IMR-90 (cell line): Measurements from ENCODE around the gene EFCAB10. TPM values are rescaled to one million over a fixed set of nuclear protein-coding genes. Genes with fewer than 3 reads are reported as not detected.

Source experiments
- ATAC-seq: fragments of 200-7000 bp; cut with Tn5 transposase; 2 replicates; pipeline ENCODE4 v1.9.1; 2020; ENCODE audit warnings: low read depth, mild to moderate bottlenecking, moderate library complexity
- BruUV-seq: library from RNA; stranded (reverse); fragments of 400-500 nt; replicated peaks from 2 replicates; lab custom pipeline; 2021; lab: Mats Ljungman, UMichigan
- CTCF ChIA-PET: fragments of 300-600 bp; formaldehyde crosslinking; extraction: SDS; loops from one replicate; lab custom pipeline; 2021; ENCODE audit warnings: antibody characterized with exemption; lab: Yijun Ruan, JAX
- POLR2A ChIA-PET: fragments of 300-600 bp; sonication (Branson Sonifier 250); formaldehyde crosslinking; loops from one replicate; lab custom pipeline; 2022; ENCODE audit warnings: antibody characterized with exemption; ENCODE audit not compliant: unreplicated experiment; lab: Charles Lee
- DNase-seq: peaks from one replicate; pipeline ENCODE4 v3.0.0; 2013
- H2AFZ ChIP-seq: replicated peaks from 2 replicates; pipeline ENCODE3; 2013; ENCODE audit warnings: low read length, mild to moderate bottlenecking; ENCODE audit not compliant: poor library complexity
- H2AK5ac ChIP-seq: 2 replicates; pipeline ENCODE4 v1.6.1; 2013; ENCODE audit warnings: low read depth, low read length, inconsistent platforms
- H2AK9ac ChIP-seq: replicated peaks from 2 replicates; pipeline ENCODE3; 2013; ENCODE audit warnings: mild to moderate bottlenecking, low read depth, low read length, moderate library complexity; ENCODE audit not compliant: poor library complexity
- H2BK120ac ChIP-seq: 2 replicates; pipeline ENCODE4 v1.6.1; 2013; ENCODE audit warnings: low read depth, low read length, inconsistent platforms
- H2BK15ac ChIP-seq: 3 replicates; pipeline ENCODE4 v1.6.1; 2013; ENCODE audit warnings: low read depth, low read length, inconsistent platforms
- H2BK20ac ChIP-seq: 2 replicates; pipeline ENCODE4 v1.6.1; 2013; ENCODE audit warnings: low read depth, mild to moderate bottlenecking, inconsistent platforms, low read length, moderate library complexity
- H2BK5ac ChIP-seq: 2 replicates; pipeline ENCODE4 v1.6.1; 2013; ENCODE audit warnings: mild to moderate bottlenecking, low read depth, low read length, inconsistent platforms; ENCODE audit not compliant: poor library complexity, severe bottlenecking
- H3K14ac ChIP-seq: replicated peaks from 2 replicates; pipeline ENCODE4 v1.6.1; 2013; ENCODE audit warnings: low read depth, low read length, inconsistent platforms
- H3K18ac ChIP-seq: 2 replicates; pipeline ENCODE4 v1.6.1; 2013; ENCODE audit warnings: low read depth, low read length, control low read depth
- H3K23ac ChIP-seq: 2 replicates; pipeline ENCODE4 v1.6.1; 2013; ENCODE audit warnings: low read depth, low read length, inconsistent platforms
- H3K27ac ChIP-seq: 2 replicates; pipeline ENCODE4 v1.5.1; 2013; ENCODE audit warnings: mild to moderate bottlenecking, control low read depth, low read length; ENCODE audit not compliant: insufficient read depth
- H3K27me3 ChIP-seq: 2 replicates; pipeline ENCODE4 v1.6.1; 2013; ENCODE audit warnings: low read length; ENCODE audit not compliant: control insufficient read depth, insufficient read depth
- H3K36me3 ChIP-seq: 2 replicates; pipeline ENCODE4 v1.6.1; 2013; ENCODE audit warnings: low read length, mixed read lengths; ENCODE audit not compliant: control insufficient read depth, insufficient read depth
- H3K4ac ChIP-seq: 2 replicates; pipeline ENCODE4 v1.6.1; 2013; ENCODE audit warnings: low read depth, low read length, inconsistent platforms
- H3K4me1 ChIP-seq: 2 replicates; pipeline ENCODE4 v1.6.1; 2013; ENCODE audit warnings: low read length, mixed read lengths; ENCODE audit not compliant: control insufficient read depth, insufficient read depth
- H3K4me2 ChIP-seq: 2 replicates; pipeline ENCODE4 v1.6.1; 2013; ENCODE audit warnings: low read depth, mild to moderate bottlenecking, control low read depth, low read length, moderate library complexity
- H3K4me3 ChIP-seq: 2 replicates; pipeline ENCODE4 v1.5.1; 2013; ENCODE audit warnings: low read depth, mild to moderate bottlenecking, control low read depth, low read length, moderate library complexity; ENCODE audit not compliant: insufficient read depth
- H3K56ac ChIP-seq: 2 replicates; pipeline ENCODE4 v1.6.1; 2013; ENCODE audit warnings: low read length, inconsistent platforms; ENCODE audit not compliant: insufficient read depth; ENCODE audit errors: extremely low read depth
- H3K79me1 ChIP-seq, 2 experiments: 2 replicates each; pipeline ENCODE4 v1.6.1; 2013; ENCODE audit warnings: low read length in 2 of 2, inconsistent platforms in 1 of 2, low read depth in 1 of 2
- H3K9ac ChIP-seq: 2 replicates; pipeline ENCODE4 v1.6.1; 2013; ENCODE audit warnings: low read depth, low read length, control low read depth
- H3K9me1 ChIP-seq: 2 replicates; pipeline ENCODE4 v1.6.1; 2013; ENCODE audit warnings: low read length, inconsistent platforms; ENCODE audit not compliant: insufficient read depth
- H3K9me3 ChIP-seq: 2 replicates; pipeline ENCODE4 v1.6.1; 2013; ENCODE audit warnings: low read length; ENCODE audit not compliant: control insufficient read depth, insufficient read depth
- H4K20me1 ChIP-seq: 2 replicates; pipeline ENCODE4 v1.6.1; 2013; ENCODE audit warnings: low read length, inconsistent platforms; ENCODE audit not compliant: insufficient read depth
- H4K5ac ChIP-seq: 2 replicates; pipeline ENCODE4 v1.6.1; 2013; ENCODE audit warnings: mild to moderate bottlenecking, low read depth, low read length, control low read depth
- H4K8ac ChIP-seq, 2 experiments: 2 replicates each; pipeline ENCODE4 v1.6.1; 2013; ENCODE audit warnings: low read depth in 2 of 2, low read length in 2 of 2, control low read depth in 1 of 2, inconsistent platforms in 1 of 2
- H4K91ac ChIP-seq: 2 replicates; pipeline ENCODE4 v1.6.1; 2013; ENCODE audit warnings: low read depth, low read length, inconsistent platforms; ENCODE audit not compliant: insufficient read depth
- CEBPB ChIP-seq: IDR thresholded peaks from 2 replicates; pipeline ENCODE4 v1.6.1; 2012; ENCODE audit warnings: low read depth, low read length, improper control_type of control experiment
- CHD1 ChIP-seq: IDR thresholded peaks from 2 replicates; pipeline ENCODE4 v1.6.1; 2012; ENCODE audit warnings: low read depth, low read length, improper control_type of control experiment
- CTCF ChIP-seq: conservative IDR thresholded peaks from 2 replicates; pipeline ENCODE4 v1.5.1; 2012; ENCODE audit warnings: mild to moderate bottlenecking, low read depth, low read length, improper control_type of control experiment
- ELK1 ChIP-seq: fragments of 150-350 bp; IDR thresholded peaks from 2 replicates; pipeline ENCODE4 v1.6.1; 2016; ENCODE audit warnings: low read depth, mild to moderate bottlenecking, low read length, moderate library complexity, borderline replicate concordance
- FOS ChIP-seq: fragments of 150-350 bp; IDR thresholded peaks from 2 replicates; pipeline ENCODE4 v1.6.1; 2016; ENCODE audit warnings: low read depth, low read length
- MAFK ChIP-seq: IDR thresholded peaks from 2 replicates; pipeline ENCODE4 v1.6.1; 2012; ENCODE audit warnings: low read depth, low read length, improper control_type of control experiment
- MAZ ChIP-seq: IDR thresholded peaks from 2 replicates; pipeline ENCODE4 v1.6.1; 2012; ENCODE audit warnings: low read depth, mild to moderate bottlenecking, low read length, improper control_type of control experiment, moderate library complexity, borderline replicate concordance
- MXI1 ChIP-seq: IDR thresholded peaks from 2 replicates; pipeline ENCODE4 v1.6.1; 2012; ENCODE audit warnings: low read depth, mild to moderate bottlenecking, low read length, moderate library complexity, borderline replicate concordance
- NFE2L2 ChIP-seq: fragments of 150-350 bp; IDR thresholded peaks from 2 replicates; pipeline ENCODE4 v1.6.1; 2016; ENCODE audit warnings: low read depth, mild to moderate bottlenecking, low read length
- POLR2A ChIP-seq: IDR thresholded peaks from 2 replicates; pipeline ENCODE4 v1.6.1; 2012; ENCODE audit warnings: mild to moderate bottlenecking, low read depth, low read length
- RAD21 ChIP-seq: IDR thresholded peaks from 2 replicates; pipeline ENCODE4 v1.6.1; 2012; ENCODE audit warnings: low read length, improper control_type of control experiment
- RCOR1 ChIP-seq: IDR thresholded peaks from 2 replicates; pipeline ENCODE4 v1.6.1; 2012; ENCODE audit warnings: mild to moderate bottlenecking, low read length, improper control_type of control experiment; ENCODE audit not compliant: insufficient replicate concordance
- RFX5 ChIP-seq: IDR thresholded peaks from 2 replicates; pipeline ENCODE4 v1.8.0; 2012; ENCODE audit warnings: low read depth, mild to moderate bottlenecking, low read length, moderate library complexity
- SMC3 ChIP-seq: fragments of 150-350 bp; IDR thresholded peaks from 2 replicates; pipeline ENCODE4 v1.6.1; 2016; ENCODE audit warnings: low read depth, mild to moderate bottlenecking, antibody characterized with exemption, low read length, moderate library complexity
- USF2 ChIP-seq: fragments of 150-350 bp; IDR thresholded peaks from 2 replicates; pipeline ENCODE4 v1.6.1; 2017; ENCODE audit warnings: mild to moderate bottlenecking, antibody characterized with exemption, low read length, low read depth
- WGBS, 2 experiments: methylation state at CpG; one replicate each; pipeline versions ENCODE4 v1.1.5 to v1.1.7; 2013; ENCODE audit warnings: missing lambda C conversion rate in 2 of 2; ENCODE audit not compliant: insufficient read length in 1 of 2; ENCODE audit errors: extremely low coverage in 2 of 2; 5-methylcytosine and 5-hydroxymethylcytosine counted together
- dilution Hi-C: fragments of 300-500 bp; cut with HindIII; formaldehyde crosslinking; loops from one replicate; pipeline ENCODE4 v1.14.3; 2018; ENCODE audit warnings: low sequenced_read_pairs; ENCODE audit not compliant: unreplicated experiment
- in situ Hi-C: fragments of 300-500 bp; cut with MboI; formaldehyde crosslinking; loops from 3 replicates; pipeline ENCODE4 v1.14.3; 2019; ENCODE audit warnings: low sequenced_read_pairs, inconsistent platforms, mixed read lengths
- intact Hi-C: fragments of 100-400 bp; cut with micrococcal nuclease; formaldehyde crosslinking; loops from 2 replicates; pipeline ENCODE4 v1.10.0; 2022
- polyA plus RNA-seq, 3 experiments: library from polyadenylated mRNA; depleted of rRNA; stranded (reverse); fragments of >200 nt; gene quantifications; 2 replicates each; pipeline ENCODE4 v1.2.3, GENCODE V29; 2012; ENCODE audit warnings: low replicate concordance in 1 of 3
- total RNA-seq: library from RNA; depleted of rRNA; stranded (reverse); fragments of >200 nt; gene quantifications from 2 replicates; pipeline ENCODE4 v1.2.3, GENCODE V29; 2012

EFCAB10 gene
- total and polyA plus RNA-seq, 2 of the 4 experiments (the other 2 are of a cell fraction): not detected

GRCh38 chr7:105623378-105623777 is 42.1 kb upstream of the EFCAB10 start:
- dilution Hi-C loops: no loop called here
- H3K18ac ChIP-seq: no peak overlapping the region
- TF ChIP-seq FOS: no peak
- no peak for TF ChIP-seq POLR2A
- TF ChIP-seq NFE2L2: no peak
- TF ChIP-seq MAFK: no peak
- no peak for TF ChIP-seq RAD21
- no peak for TF ChIP-seq CHD1
- TF ChIP-seq RFX5: no peak
- no peak for TF ChIP-seq CEBPB
- TF ChIP-seq ELK1: no peak
- TF ChIP-seq USF2: no peak
- TF ChIP-seq MXI1: no peak
- TF ChIP-seq RCOR1: no peak
- no peak for TF ChIP-seq SMC3
- no peak for TF ChIP-seq MAZ
- no peak for TF ChIP-seq CTCF

More at GRCh38 chr7:105623378-105623777, 42.1 kb upstream of the EFCAB10 start:
- Histone ChIP-seq H3K36me3 (peaks cover 17% of the 10 kb centered on the region), H2AFZ (no peak overlapping the region), H3K4me1 (no peaks in the 10 kb centered on the region; the same call in 1 of the 2 replicates), H3K4me2 (no peak overlapping the region), H2BK5ac (no peak overlapping the region), H4K20me1 (no peaks in the 10 kb centered on the region), H3K23ac (no peak overlapping the region), H3K79me1 (no peaks in the 10 kb centered on the region), H3K9ac (no peak overlapping the region), H3K4me3 (no peak overlapping the region), H2BK20ac (no peak overlapping the region), H2AK5ac (no peak overlapping the region), H2AK9ac (no peak overlapping the region), H2BK120ac (no peak overlapping the region), H3K27ac (no peak overlapping the region), H3K4ac (no peak overlapping the region), H3K56ac (no peak overlapping the region), H4K8ac (no peak overlapping the region), H3K9me1 (no peaks in the 10 kb centered on the region; the same call in 1 of the 2 replicates), H2BK15ac (no peak overlapping the region), H3K27me3 (no peaks in the 10 kb centered on the region), H4K5ac (no peak overlapping the region), H4K91ac (no peak overlapping the region), H3K9me3 (no peaks in the 10 kb centered on the region), H3K14ac (no peak overlapping the region)
- BruUV-seq: no TSS peak
- ChIA-PET POLR2A (no interaction called here), CTCF (no interaction called here)
- in situ Hi-C loops: no loop called here
- intact Hi-C loops: no loop called here
- DNase-seq (no peak), ATAC-seq (no peak)
- no CpG with 5 or more reads among the region's 5 CpGs for WGBS, 2 experiments
